ENCODE measurements around the gene HSD17B2.

The HSD17B2 gene

GRCh38 chr16:82044585-82044911 is 9.5 kb downstream of the HSD17B2 start:
- no peaks in the 10 kb centered on the region for H3K9me2 ChIP-seq (replicated peaks; ENCODE audit: low read depth, low read length)
- no peak overlapping the region for H2AFZ ChIP-seq (ENCODE audit: low read length)
- H3K36me3 ChIP-seq (ENCODE audit: insufficient read depth, low read length): no peaks in the 10 kb centered on the region
- H4K20me1 ChIP-seq (ENCODE audit: insufficient read depth, low read length, poor library complexity, severe bottlenecking): no peaks in the 10 kb centered on the region
- no peaks in the 10 kb centered on the region for H3K27me3 ChIP-seq (ENCODE audit: insufficient read depth, low read length, poor library complexity, severe bottlenecking)
- H3K79me2 ChIP-seq (ENCODE audit: insufficient read depth, low read length): no peaks in the 10 kb centered on the region
- no peak for TF ChIP-seq EZH2phosphoT487 (IDR thresholded peaks at IDR 0.05; ENCODE audit: borderline replicate concordance)
- TF ChIP-seq, protein P1, sequence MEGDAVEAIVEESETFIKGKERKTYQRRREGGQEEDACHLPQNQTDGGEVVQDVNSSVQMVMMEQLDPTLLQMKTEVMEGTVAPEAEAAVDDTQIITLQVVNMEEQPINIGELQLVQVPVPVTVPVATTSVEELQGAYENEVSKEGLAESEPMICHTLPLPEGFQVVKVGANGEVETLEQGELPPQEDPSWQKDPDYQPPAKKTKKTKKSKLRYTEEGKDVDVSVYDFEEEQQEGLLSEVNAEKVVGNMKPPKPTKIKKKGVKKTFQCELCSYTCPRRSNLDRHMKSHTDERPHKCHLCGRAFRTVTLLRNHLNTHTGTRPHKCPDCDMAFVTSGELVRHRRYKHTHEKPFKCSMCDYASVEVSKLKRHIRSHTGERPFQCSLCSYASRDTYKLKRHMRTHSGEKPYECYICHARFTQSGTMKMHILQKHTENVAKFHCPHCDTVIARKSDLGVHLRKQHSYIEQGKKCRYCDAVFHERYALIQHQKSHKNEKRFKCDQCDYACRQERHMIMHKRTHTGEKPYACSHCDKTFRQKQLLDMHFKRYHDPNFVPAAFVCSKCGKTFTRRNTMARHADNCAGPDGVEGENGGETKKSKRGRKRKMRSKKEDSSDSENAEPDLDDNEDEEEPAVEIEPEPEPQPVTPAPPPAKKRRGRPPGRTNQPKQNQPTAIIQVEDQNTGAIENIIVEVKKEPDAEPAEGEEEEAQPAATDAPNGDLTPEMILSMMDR (conservative IDR thresholded peaks at IDR 0.05; ENCODE audit: low read length): no peak
- no peak overlapping the region for H3K9ac ChIP-seq (ENCODE audit: low read depth, low read length, poor library complexity, severe bottlenecking)
- no peaks in the 10 kb centered on the region for H3K4me1 ChIP-seq (ENCODE audit: insufficient read depth, low read length, poor library complexity, severe bottlenecking)
- no peak overlapping the region for H3K4me2 ChIP-seq (ENCODE audit: low read depth, low read length, poor library complexity, severe bottlenecking)
- H3K4me3 ChIP-seq (ENCODE audit: low read length, poor library complexity, severe bottlenecking): no peak overlapping the region
- H3F3A ChIP-seq (ENCODE audit: low read depth): no peaks in the 10 kb centered on the region
- no peaks in the 10 kb centered on the region for H3K9me3 ChIP-seq (ENCODE audit: insufficient read depth, low read depth, low read length)

DNA sequence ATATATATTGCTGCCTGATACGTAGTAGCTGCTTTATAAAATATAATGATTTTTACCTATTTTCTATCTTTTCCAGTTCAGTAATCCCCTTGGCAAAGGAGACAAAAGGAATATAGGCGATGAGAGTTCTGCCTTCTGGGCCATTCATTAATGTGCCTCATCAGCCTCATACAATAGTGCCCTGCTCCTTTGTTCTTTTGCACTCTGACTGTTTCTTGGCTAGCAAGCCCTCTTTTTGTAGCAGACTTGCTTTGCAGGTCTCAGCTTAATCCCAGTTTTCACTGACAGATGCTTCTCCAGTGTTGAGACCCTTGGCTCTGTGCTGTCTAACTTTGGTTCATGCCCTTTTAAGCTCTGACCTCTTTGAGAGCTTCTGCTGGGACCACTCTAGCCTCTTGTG is 10.4 kb downstream of the HSD17B2 start:
- Histone ChIP-seq H3K4me3 (ENCODE audit: low read length, poor library complexity, severe bottlenecking) (no peak overlapping the region), H3K4me1 (ENCODE audit: insufficient read depth, low read length, poor library complexity, severe bottlenecking) (no peaks in the 10 kb centered on the region), H3K27me3 (ENCODE audit: insufficient read depth, low read length, poor library complexity, severe bottlenecking) (no peaks in the 10 kb centered on the region), H3F3A (ENCODE audit: low read depth) (no peaks in the 10 kb centered on the region), H3K4me2 (ENCODE audit: low read depth, low read length, poor library complexity, severe bottlenecking) (no peak overlapping the region), H3K9me3 (ENCODE audit: insufficient read depth, low read depth, low read length) (no peaks in the 10 kb centered on the region), H2AFZ (ENCODE audit: low read length) (no peak overlapping the region), H3K9ac (ENCODE audit: low read depth, low read length, poor library complexity, severe bottlenecking) (no peak overlapping the region), H3K9me2 (replicated peaks; ENCODE audit: low read depth, low read length) (no peaks in the 10 kb centered on the region), H3K79me2 (ENCODE audit: insufficient read depth, low read length) (no peaks in the 10 kb centered on the region), H4K20me1 (ENCODE audit: insufficient read depth, low read length, poor library complexity, severe bottlenecking) (no peaks in the 10 kb centered on the region), H3K36me3 (ENCODE audit: insufficient read depth, low read length) (no peaks in the 10 kb centered on the region)
- TF ChIP-seq, protein P1 (conservative IDR thresholded peaks at IDR 0.05; ENCODE audit: low read length): no peak
- no peak for TF ChIP-seq EZH2phosphoT487 (IDR thresholded peaks at IDR 0.05; ENCODE audit: borderline replicate concordance)

GRCh38 chr16:82046541-82046940 is 11.5 kb downstream of the HSD17B2 start:
- Histone ChIP-seq H3K4me3 (ENCODE audit: low read length, poor library complexity, severe bottlenecking) (no peak overlapping the region), H3K9me3 (ENCODE audit: insufficient read depth, low read depth, low read length) (no peaks in the 10 kb centered on the region), H3K36me3 (ENCODE audit: insufficient read depth, low read length) (no peaks in the 10 kb centered on the region), H3K79me2 (ENCODE audit: insufficient read depth, low read length) (no peaks in the 10 kb centered on the region), H2AFZ (ENCODE audit: low read length) (no peak overlapping the region), H3K4me2 (ENCODE audit: low read depth, low read length, poor library complexity, severe bottlenecking) (no peak overlapping the region), H3K4me1 (ENCODE audit: insufficient read depth, low read length, poor library complexity, severe bottlenecking) (no peaks in the 10 kb centered on the region), H4K20me1 (ENCODE audit: insufficient read depth, low read length, poor library complexity, severe bottlenecking) (no peaks in the 10 kb centered on the region), H3K9ac (ENCODE audit: low read depth, low read length, poor library complexity, severe bottlenecking) (no peak overlapping the region), H3K9me2 (replicated peaks; ENCODE audit: low read depth, low read length) (no peaks in the 10 kb centered on the region), H3K27me3 (ENCODE audit: insufficient read depth, low read length, poor library complexity, severe bottlenecking) (no peaks in the 10 kb centered on the region), H3F3A (ENCODE audit: low read depth) (no peaks in the 10 kb centered on the region)
- TF ChIP-seq EZH2phosphoT487 (IDR thresholded peaks at IDR 0.05; ENCODE audit: borderline replicate concordance): no peak
- TF ChIP-seq, protein P1 (conservative IDR thresholded peaks at IDR 0.05; ENCODE audit: low read length): no peak

Measured in Loucy (cell line).